Choroid plexus epithelial cell (primary cell): ENCODE data around the gene COL16A1.
A peak's percentile ranks its signal among the peaks of the same experiment; 100 is the strongest.

Experiments
- DNase-seq: peaks from one replicate; pipeline ENCODE4 v3.0.0-alpha.2; 2010; ENCODE audit warnings: low read depth
- H3K4me3 ChIP-seq: 2 replicates; pipeline ENCODE4 v1.5.1; 2011; ENCODE audit warnings: low read depth, mild to moderate bottlenecking, control low read depth, low read length, moderate library complexity
- TF ChIP-seq, protein P1 (sequence below): conservative IDR thresholded peaks from 2 replicates; pipeline ENCODE4 v1.5.1; 2011; ENCODE audit warnings: low read depth, mild to moderate bottlenecking, control low read depth, inconsistent platforms, low read length, moderate library complexity

Gene COL16A1

DNA sequence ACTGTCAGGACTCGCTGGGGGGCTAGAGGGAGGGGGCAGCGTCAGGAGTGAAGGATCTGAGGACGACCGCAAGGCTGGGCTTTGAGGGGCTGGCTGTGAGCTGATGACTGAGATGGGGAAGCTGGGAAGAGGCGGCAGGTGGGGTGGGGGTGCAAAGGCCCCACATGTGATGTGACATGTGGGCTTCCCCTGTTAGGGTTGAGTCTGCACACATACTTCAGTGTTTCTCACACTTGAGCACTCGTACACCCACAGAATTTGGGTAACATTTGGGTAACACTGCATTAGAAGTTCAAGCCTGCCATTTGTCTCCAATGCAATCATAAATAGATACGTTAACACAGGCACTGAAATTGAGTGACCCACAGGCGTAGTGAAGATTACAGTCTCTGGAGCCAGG is 16.2 kb downstream of the COL16A1 start:
- TF ChIP-seq, protein P1, sequence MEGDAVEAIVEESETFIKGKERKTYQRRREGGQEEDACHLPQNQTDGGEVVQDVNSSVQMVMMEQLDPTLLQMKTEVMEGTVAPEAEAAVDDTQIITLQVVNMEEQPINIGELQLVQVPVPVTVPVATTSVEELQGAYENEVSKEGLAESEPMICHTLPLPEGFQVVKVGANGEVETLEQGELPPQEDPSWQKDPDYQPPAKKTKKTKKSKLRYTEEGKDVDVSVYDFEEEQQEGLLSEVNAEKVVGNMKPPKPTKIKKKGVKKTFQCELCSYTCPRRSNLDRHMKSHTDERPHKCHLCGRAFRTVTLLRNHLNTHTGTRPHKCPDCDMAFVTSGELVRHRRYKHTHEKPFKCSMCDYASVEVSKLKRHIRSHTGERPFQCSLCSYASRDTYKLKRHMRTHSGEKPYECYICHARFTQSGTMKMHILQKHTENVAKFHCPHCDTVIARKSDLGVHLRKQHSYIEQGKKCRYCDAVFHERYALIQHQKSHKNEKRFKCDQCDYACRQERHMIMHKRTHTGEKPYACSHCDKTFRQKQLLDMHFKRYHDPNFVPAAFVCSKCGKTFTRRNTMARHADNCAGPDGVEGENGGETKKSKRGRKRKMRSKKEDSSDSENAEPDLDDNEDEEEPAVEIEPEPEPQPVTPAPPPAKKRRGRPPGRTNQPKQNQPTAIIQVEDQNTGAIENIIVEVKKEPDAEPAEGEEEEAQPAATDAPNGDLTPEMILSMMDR: no peak
- no peak for DNase-seq
- no peak overlapping the region for H3K4me3 ChIP-seq

DNA sequence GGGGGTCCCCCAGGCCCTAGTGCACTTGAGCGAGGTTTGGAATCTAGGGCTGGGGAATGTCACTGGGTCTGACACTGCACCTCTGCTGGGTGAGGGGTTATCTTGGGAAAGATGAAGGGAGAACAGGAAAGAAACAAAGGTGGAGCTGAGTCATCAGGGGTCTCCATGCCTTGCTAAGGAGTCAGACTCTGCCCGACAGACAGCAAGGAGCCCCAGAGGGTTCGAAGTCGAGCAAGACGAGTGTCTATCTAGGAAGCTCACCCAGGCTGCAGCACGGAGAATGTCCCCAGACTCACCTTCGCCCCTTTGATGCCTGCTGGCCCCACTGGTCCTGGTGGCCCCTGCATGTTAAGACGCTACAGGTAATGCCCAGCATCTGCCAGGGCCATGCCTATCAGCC is 18.0 kb downstream of the COL16A1 start:
- TF ChIP-seq, protein P1: no peak
- no peak overlapping the region for H3K4me3 ChIP-seq

DNA sequence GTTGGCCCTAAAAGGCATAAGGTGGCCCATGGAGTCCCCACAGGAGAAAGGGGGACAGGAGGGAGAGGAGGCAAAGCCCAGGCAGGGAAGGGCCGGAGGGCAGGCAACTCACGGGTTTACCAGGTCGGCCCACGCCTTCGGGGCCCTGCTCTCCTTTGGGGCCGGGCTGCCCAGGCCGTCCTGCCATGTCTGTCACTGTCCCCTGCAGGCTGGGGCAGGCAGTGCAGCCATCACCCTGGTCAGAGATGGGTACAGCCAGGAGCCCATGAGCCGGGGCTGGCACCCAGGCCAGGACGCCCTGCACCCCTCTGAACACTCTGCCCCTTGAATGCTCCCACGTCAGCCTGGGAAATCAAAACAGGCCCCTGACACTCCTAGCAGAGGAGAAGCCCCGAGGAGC is 19.8 kb downstream of the COL16A1 start:
- TF ChIP-seq, protein P1: peak; percentile 45
- no peak for DNase-seq
- no peak overlapping the region for H3K4me3 ChIP-seq

More for the DNA sequence above, 18.0 kb downstream of the COL16A1 start:
- no peak for DNase-seq

DNA sequence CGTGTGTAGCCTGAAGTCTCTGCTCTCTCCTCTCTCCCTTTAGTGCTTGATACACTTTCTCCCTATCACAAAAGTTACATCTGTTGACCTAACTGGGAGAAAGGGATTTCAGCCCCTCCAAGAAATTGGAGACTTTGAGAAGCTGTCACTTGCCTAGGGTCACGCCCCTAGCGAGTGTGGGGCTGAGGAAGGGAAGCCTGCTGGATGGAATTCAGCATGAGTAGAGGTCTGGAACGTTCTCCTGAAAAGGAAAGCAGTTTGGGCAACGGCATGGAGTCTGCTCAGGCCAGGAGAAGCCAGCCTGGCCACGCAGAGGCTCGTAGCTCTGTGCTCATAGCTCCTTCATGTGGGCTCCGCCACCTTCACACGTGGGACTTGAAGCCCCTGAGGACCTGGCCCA is 22.4 kb downstream of the COL16A1 start:
- no peak overlapping the region for H3K4me3 ChIP-seq
- TF ChIP-seq, protein P1: peak; percentile 22
- no peak for DNase-seq

DNA sequence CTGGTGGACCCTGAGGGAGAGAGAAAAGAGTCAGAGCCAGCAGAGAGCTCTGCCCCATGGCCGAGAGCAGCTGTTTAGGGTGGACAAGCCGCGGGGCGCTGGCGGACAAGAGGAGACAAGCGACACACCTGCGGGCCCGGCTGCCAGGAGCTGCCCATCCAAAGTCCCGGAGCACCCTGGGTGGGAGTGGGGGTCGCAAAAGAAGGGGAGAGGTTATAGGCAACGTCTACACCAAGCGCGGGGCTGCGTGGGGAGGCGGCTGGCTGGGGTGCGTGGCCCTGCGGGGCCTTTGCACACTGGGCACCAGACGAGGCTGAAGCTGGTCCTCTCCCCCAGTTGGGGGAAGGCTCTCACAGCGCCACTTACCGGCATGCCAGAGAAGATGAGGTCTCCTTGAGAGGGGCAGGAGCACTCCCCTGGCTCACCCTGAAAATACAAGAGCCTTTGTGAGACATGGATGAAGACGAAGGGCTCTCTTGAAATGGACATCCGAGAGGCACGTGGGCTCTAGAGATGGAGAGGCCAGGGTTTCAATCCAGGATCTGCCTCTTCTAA is 24.1 kb downstream of the COL16A1 start:
- DNase-seq: no peak
- no peak overlapping the region for H3K4me3 ChIP-seq
- TF ChIP-seq, protein P1: no peak

DNA sequence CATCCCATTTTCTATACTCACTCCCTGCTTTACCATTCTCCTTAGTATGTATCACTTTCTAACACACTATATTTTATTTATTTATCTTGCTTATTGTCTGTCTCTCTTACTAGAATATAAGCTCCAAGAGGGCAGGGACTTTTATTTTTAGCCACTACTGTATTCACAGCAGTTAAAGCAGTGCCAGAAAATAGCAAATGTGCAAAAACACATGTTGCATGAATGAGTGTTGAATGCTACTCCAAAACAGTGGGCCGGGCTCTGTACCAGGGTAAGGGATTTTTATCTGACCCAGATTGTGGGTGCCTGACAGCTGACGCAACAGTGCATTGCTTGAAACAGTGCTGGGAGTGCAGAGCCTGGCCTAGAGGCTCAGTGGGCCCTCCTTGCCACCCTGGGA is 24.7 kb downstream of the COL16A1 start:
- no peak for DNase-seq
- no peak overlapping the region for H3K4me3 ChIP-seq
- TF ChIP-seq, protein P1: no peak

DNA sequence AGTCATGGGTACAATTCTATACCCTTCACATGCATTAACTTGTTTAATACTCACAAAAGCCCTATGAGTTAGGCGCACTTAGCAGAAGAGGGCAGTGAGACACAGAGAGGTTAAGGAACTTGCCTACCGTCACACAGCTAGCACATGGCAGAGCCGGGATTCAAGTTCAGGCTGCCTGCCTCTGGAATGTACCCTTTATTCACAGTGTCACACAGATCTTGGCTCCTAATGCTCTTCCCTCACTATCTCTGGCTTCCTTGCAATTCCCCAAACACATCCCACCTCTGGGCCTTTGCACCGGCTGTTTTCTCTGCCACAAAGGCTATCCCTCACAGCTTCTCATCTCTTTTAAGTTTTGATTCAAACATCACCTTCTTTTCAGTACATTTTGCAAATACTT is 25.1 kb downstream of the COL16A1 start:
- no peak for DNase-seq
- TF ChIP-seq, protein P1: no peak
- H3K4me3 ChIP-seq: no peak overlapping the region
